Esophagus squamous epithelium (tissue), 5 donors: ENCODE measurements around the gene MRPS16. TPM values are rescaled to one million over a fixed set of nuclear protein-coding genes. Genes with fewer than 3 reads are reported as not detected.

ENCODE experiments used
- DNase-seq: peaks from one replicate; lab custom pipeline; 2025; lab: John Stamatoyannopoulos, UW
- H3K27ac ChIP-seq, 4 donors: fragments of 200-600 bp; sonication (generic); one replicate each; pipeline ENCODE4 v1.5.1; 2016 to 2019; ENCODE audit warnings: mild to moderate bottlenecking in 1 of 4
- H3K27me3 ChIP-seq, 4 donors: fragments of 200-600 bp; sonication (generic); 1 replicate in 3 of 4; 2 replicates in 1 of 4; pipeline versions ENCODE4 v1.5.1 to v1.6.0; 2017 to 2021; ENCODE audit warnings: antibody characterized with exemption in 1 of 4
- H3K36me3 ChIP-seq, 3 donors: fragments of 200-600 bp; sonication (generic); one replicate each; pipeline ENCODE4 v1.5.1; 2016 to 2019
- H3K4me1 ChIP-seq, 3 donors: fragments of 200-600 bp; sonication (generic); one replicate each; pipeline ENCODE4 v1.5.1; 2017 to 2019
- H3K4me3 ChIP-seq, 4 donors: fragments of 200-600 bp; sonication (generic); 1 replicate in 3 of 4; 2 replicates in 1 of 4; pipeline ENCODE4 v1.5.1; 2016 to 2019; ENCODE audit warnings: mild to moderate bottlenecking in 2 of 4, moderate library complexity in 1 of 4
- H3K9me3 ChIP-seq, 3 donors: fragments of 200-600 bp; sonication (generic); one replicate each; pipeline ENCODE4 v1.5.1; 2016 to 2019
- POLR2A ChIP-seq, 4 donors: fragments of 450-650 bp; IDR thresholded peaks; one replicate each; pipeline ENCODE4 v1.6.1; 2017; ENCODE audit warnings: antibody characterized with exemption in 4 of 4, mild to moderate bottlenecking in 4 of 4, moderate library complexity in 3 of 4
- WGBS, 2 donors: methylation state at CpG; one replicate each; pipeline ENCODE4 v1.1.5; 2018; 5-methylcytosine and 5-hydroxymethylcytosine counted together
- intact Hi-C: fragments of 100-400 bp; cut with DNase I; formaldehyde crosslinking; loops from one replicate; pipeline ENCODE4 v1.15.0; 2022
- total RNA-seq, 4 donors: library from RNA; depleted of rRNA; stranded (reverse); fragments of >200 nt; gene quantifications; one replicate each; pipeline ENCODE4 v1.1.0, GENCODE V29; 2016
- TF ChIP-seq, protein P1 (sequence below), 6 experiments: fragments of 450-650 bp in 4 of 6; fragments of 200-600 bp in 2 of 6; sonication (generic) in 2 of 6; IDR thresholded peaks; one replicate each; pipeline ENCODE4 v1.5.1; 2016 to 2019; ENCODE audit warnings: antibody characterized with exemption in 6 of 6, mild to moderate bottlenecking in 4 of 6, moderate library complexity in 4 of 6
- donor health status: DM: yes; HTN: yes; CAD: no.

MRPS16 gene
- total RNA-seq, 4 donors from 2014 or later: 36.8 to 60.3 (median 54.2) TPM

DNA sequence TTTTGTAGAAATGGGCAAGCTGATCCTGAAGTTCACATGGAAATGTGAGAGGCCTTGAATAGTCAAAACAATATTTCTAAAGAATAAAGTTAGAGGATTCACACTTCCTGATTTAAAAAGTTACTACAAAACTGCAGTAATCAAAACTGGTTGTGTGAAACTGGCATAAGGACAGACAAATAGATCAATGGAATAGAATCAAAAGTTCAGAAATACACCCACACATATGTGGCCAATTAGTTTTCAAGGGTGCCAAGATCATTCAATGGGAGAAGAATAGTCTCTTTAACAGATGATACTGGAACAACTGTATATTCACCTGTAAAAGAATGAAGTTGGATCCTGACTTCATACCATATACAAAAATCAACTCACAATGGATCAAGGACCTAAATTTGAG is 33.1 kb downstream of the MRPS16 start:
- no peaks in the 10 kb centered on the region for H3K9me3 ChIP-seq
- TF ChIP-seq, protein P1, sequence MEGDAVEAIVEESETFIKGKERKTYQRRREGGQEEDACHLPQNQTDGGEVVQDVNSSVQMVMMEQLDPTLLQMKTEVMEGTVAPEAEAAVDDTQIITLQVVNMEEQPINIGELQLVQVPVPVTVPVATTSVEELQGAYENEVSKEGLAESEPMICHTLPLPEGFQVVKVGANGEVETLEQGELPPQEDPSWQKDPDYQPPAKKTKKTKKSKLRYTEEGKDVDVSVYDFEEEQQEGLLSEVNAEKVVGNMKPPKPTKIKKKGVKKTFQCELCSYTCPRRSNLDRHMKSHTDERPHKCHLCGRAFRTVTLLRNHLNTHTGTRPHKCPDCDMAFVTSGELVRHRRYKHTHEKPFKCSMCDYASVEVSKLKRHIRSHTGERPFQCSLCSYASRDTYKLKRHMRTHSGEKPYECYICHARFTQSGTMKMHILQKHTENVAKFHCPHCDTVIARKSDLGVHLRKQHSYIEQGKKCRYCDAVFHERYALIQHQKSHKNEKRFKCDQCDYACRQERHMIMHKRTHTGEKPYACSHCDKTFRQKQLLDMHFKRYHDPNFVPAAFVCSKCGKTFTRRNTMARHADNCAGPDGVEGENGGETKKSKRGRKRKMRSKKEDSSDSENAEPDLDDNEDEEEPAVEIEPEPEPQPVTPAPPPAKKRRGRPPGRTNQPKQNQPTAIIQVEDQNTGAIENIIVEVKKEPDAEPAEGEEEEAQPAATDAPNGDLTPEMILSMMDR (IDR thresholded peaks at IDR 0.05): no peak
- no peak for TF ChIP-seq POLR2A (IDR thresholded peaks at IDR 0.05)
- no peaks in the 10 kb centered on the region for H3K27me3 ChIP-seq
- H3K4me1 ChIP-seq: no peaks in the 10 kb centered on the region
- H3K4me3 ChIP-seq: no peak overlapping the region
- H3K36me3 ChIP-seq: peaks cover 0 to 54% (median 13%) of the 10 kb centered on the region in 3 donors
- H3K27ac ChIP-seq: no peak overlapping the region
- no peak for DNase-seq
- intact Hi-C loops: no loop called here

DNA sequence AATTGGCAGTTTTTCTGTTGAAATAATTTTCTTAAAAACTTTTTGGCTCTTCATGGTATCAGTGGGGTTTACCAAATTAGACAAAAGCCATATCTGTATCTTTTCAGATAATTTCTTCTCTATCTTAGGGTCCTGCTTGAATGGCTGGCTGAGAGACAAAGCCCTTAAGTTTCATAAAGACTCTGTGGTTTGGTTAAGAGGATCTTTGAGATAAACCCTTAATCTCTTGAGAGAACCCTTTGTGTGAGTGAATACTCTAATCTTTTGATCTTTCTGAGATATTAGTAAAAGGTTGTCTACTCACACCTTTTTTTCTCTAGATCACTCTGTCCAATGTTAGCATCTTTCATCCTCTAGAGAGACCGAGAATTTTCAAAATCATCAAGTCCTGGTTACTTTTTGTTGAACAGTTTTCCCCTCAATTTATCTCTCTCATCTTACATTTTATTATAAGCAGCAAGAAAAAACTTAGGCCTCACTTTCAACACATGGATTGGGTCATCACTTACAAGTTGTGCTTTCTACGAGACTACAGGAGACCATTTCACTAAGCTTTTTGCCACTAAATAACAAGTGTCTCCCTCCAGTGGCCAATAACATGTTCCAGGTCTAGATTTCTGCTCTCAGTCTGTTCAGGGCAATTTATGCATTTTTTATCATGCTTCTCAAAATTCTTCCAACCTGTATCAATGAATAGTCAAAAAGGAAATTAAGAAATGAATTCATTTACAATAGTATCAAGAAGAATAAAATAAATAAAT is 33.8 kb downstream of the MRPS16 start:
- no peak overlapping the region for H3K4me3 ChIP-seq
- TF ChIP-seq, protein P1 (IDR thresholded peaks at IDR 0.05): peak in 2 of 6 experiments; percentile 8 to 31
- TF ChIP-seq POLR2A (IDR thresholded peaks at IDR 0.05): no peak
- intact Hi-C loops: no loop called here
- H3K27ac ChIP-seq: no peak overlapping the region
- 90% methylated on average over 2 of the region's 2 CpGs for whole genome bisulfite sequencing, 2 donors
- H3K36me3 ChIP-seq: peaks cover 0 to 56% (median 13%) of the 10 kb centered on the region in 3 donors
- no peaks in the 10 kb centered on the region for H3K27me3 ChIP-seq
- no peaks in the 10 kb centered on the region for H3K9me3 ChIP-seq
- DNase-seq: no peak
- no peaks in the 10 kb centered on the region for H3K4me1 ChIP-seq

DNA sequence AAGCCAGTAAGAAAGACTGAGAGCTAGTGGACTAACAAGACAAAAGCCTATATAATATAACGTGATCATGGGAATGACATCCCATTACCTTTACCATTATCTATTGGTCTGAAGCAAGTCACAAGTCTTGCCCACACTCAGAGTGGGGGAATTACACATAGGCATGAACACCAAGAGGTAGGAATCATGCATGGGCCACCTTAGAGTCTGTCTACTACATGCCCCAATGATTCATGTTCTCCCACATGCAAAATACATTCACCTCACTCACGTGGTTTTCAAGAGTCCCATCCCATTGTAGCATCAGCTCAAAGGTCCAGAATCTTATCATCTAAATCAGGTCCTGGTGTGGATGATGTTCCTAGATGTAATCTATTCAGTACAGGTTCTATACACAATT is 34.8 kb downstream of the MRPS16 start:
- H3K9me3 ChIP-seq: no peaks in the 10 kb centered on the region
- TF ChIP-seq, protein P1 (IDR thresholded peaks at IDR 0.05): no peak
- no peak for TF ChIP-seq POLR2A (IDR thresholded peaks at IDR 0.05)
- no peaks in the 10 kb centered on the region for H3K4me1 ChIP-seq
- DNase-seq: no peak
- H3K27ac ChIP-seq: no peak overlapping the region
- H3K27me3 ChIP-seq: no peaks in the 10 kb centered on the region
- intact Hi-C loops: no loop called here
- 80 to 89% methylated on average over 2 of the region's 2 CpGs for WGBS, 2 donors
- no peak overlapping the region for H3K4me3 ChIP-seq
- H3K36me3 ChIP-seq: peaks cover 0 to 56% (median 13%) of the 10 kb centered on the region in 3 donors

DNA sequence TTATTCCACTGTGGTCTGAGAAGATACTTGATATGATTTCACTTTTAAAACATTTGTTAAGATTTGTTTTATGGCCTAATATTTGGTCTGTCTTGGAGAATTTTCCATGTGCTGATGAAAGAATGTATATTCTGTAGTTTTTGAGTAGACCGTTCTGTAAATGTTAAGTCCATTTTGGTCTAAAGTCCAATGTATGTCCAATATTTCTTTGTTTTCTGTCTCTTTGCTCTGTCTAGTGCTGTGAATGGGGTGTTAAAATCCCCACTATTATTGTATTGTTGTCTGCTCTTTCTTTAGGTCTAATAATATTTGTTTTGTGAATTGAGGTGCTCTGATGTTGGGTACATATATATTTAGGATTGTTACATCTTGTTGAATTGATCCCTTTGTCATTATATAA is 36.7 kb downstream of the MRPS16 start:
- Histone ChIP-seq H3K9me3 (no peaks in the 10 kb centered on the region), H3K27me3 (no peaks in the 10 kb centered on the region), H3K27ac (no peak overlapping the region), H3K4me3 (no peak overlapping the region), H3K36me3 (peaks cover 0 to 66% (median 16%) of the 10 kb centered on the region in 3 donors), H3K4me1 (no peaks in the 10 kb centered on the region)
- intact Hi-C loops: no loop called here
- 93 to 96% methylated on average over 1 of the region's 1 CpG for WGBS, 2 donors
- no peak for DNase-seq
- no peak for TF ChIP-seq POLR2A (IDR thresholded peaks at IDR 0.05)
- TF ChIP-seq, protein P1 (IDR thresholded peaks at IDR 0.05): no peak

DNA sequence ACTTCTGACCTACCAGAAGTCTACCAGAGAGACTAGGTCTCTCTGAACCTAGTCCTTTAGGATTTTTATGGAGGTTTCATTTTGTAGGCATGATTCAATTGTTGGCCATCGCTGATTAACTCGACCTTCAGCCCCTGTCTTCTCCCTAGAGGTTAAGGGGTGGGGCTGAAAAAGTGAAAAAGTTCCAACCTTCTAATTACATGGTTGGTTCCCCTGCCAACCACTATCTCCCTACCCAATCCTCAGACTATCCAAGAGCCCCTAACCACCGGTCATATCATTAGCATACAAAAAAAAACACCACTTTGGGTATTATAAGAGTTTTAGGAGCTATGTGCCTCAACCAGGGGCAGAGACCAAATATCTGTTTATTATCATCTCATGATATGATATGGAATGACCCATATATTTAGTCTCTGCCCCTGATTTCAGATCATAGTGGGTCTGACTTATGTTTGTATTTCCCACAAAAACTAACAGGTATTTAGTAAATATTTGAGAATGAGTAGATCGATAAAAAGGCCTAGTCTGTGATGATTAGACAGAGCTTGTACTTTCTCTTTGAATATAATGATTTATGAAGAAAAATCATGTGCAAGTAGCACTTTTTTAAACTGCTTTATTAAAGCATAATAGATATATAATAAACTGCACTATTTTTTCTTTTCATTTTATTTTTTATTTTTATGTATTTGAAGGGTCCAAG is 41.2 kb downstream of the MRPS16 start:
- no peak for TF ChIP-seq POLR2A (IDR thresholded peaks at IDR 0.05)
- TF ChIP-seq, protein P1 (IDR thresholded peaks at IDR 0.05): no peak
- intact Hi-C loops: no loop called here
- no peak for DNase-seq
- no peak overlapping the region for H3K4me3 ChIP-seq
- no peaks in the 10 kb centered on the region for H3K9me3 ChIP-seq
- peaks cover 0 to 60% (median 8%) of the 10 kb centered on the region in 3 donors for H3K36me3 ChIP-seq
- H3K27ac ChIP-seq: no peak overlapping the region
- no peaks in the 10 kb centered on the region for H3K4me1 ChIP-seq
- WGBS, 2 donors: 90 to 91% methylated on average over 4 of the region's 4 CpGs
- H3K27me3 ChIP-seq: no peaks in the 10 kb centered on the region
